HCT116 (cell line): ENCODE measurements around the gene MYORG.

Source experiments
- CEBPB ChIP-seq: IDR thresholded peaks from 2 replicates; pipeline ENCODE4 v1.6.1; 2012; ENCODE audit warnings: low read depth
- EZH2 ChIP-seq: fragments of 200-600 bp; sonication (generic); IDR thresholded peaks from 2 replicates; pipeline ENCODE4 v1.6.1; 2017; ENCODE audit warnings: antibody characterized with exemption, mixed run types
- EZH2phosphoT487 ChIP-seq: fragments of 200-600 bp; IDR thresholded peaks from 2 replicates; pipeline ENCODE4 v1.6.1; 2018; ENCODE audit warnings: antibody characterized with exemption, borderline replicate concordance
- FOSL1 ChIP-seq: IDR thresholded peaks from 2 replicates; pipeline ENCODE4 v1.6.1; 2012; ENCODE audit warnings: low read depth
- POLR2A ChIP-seq: IDR thresholded peaks from 2 replicates; pipeline ENCODE4 v1.7.0; 2011; ENCODE audit warnings: borderline replicate concordance; ENCODE audit not compliant: insufficient read depth, insufficient read length; ENCODE audit errors: extremely low read depth
- POLR2AphosphoS5 ChIP-seq: IDR thresholded peaks from 2 replicates; pipeline ENCODE4 v1.6.1; 2011; ENCODE audit warnings: mild to moderate bottlenecking, low read depth, low read length, moderate library complexity
- SP1 ChIP-seq: IDR thresholded peaks from 2 replicates; pipeline ENCODE4 v1.6.1; 2012; ENCODE audit warnings: low read depth
- SRF ChIP-seq: IDR thresholded peaks from 2 replicates; pipeline ENCODE4 v1.6.1; 2012; ENCODE audit warnings: low read depth
- TCF7L2 ChIP-seq: IDR thresholded peaks from 2 replicates; pipeline ENCODE4 v1.7.0; 2011; ENCODE audit warnings: borderline replicate concordance, inconsistent platforms; ENCODE audit not compliant: insufficient read depth, insufficient read length; ENCODE audit errors: extremely low read depth
- YY1 ChIP-seq: IDR thresholded peaks from 2 replicates; pipeline ENCODE4 v1.6.1; 2011; ENCODE audit warnings: low read length, low read depth, moderate library complexity, mild to moderate bottlenecking; ENCODE audit not compliant: insufficient replicate concordance; ENCODE audit errors: extremely low read depth
- ZFX ChIP-seq: fragments of 450-650 bp; IDR thresholded peaks from 2 replicates; pipeline ENCODE4 v1.6.1; 2017
- TF ChIP-seq, protein P1 (sequence below), 3 experiments: fragments of 200-600 bp in 1 of 3; sonication (generic) in 1 of 3; IDR thresholded peaks in 2 of 3; conservative IDR thresholded peaks in 1 of 3; 2 replicates each; pipeline ENCODE4 v1.5.1; 2012 to 2017; ENCODE audit warnings: low read depth in 2 of 3, low read length in 2 of 3, antibody characterized with exemption in 1 of 3, borderline replicate concordance in 1 of 3, control low read depth in 1 of 3, mild to moderate bottlenecking in 1 of 3, mixed read lengths in 1 of 3, mixed run types in 1 of 3, moderate library complexity in 1 of 3; ENCODE audit not compliant: insufficient read depth in 1 of 3
- TF ChIP-seq, protein P2 (sequence below): IDR thresholded peaks from 2 replicates; pipeline ENCODE4 v1.6.1; 2012
- TF ChIP-seq, protein P3 (sequence below): IDR thresholded peaks from 2 replicates; pipeline ENCODE4 v1.6.1; 2011; ENCODE audit warnings: mild to moderate bottlenecking, low read length, moderate library complexity; ENCODE audit not compliant: insufficient replicate concordance; ENCODE audit errors: extremely low read depth

DNA sequence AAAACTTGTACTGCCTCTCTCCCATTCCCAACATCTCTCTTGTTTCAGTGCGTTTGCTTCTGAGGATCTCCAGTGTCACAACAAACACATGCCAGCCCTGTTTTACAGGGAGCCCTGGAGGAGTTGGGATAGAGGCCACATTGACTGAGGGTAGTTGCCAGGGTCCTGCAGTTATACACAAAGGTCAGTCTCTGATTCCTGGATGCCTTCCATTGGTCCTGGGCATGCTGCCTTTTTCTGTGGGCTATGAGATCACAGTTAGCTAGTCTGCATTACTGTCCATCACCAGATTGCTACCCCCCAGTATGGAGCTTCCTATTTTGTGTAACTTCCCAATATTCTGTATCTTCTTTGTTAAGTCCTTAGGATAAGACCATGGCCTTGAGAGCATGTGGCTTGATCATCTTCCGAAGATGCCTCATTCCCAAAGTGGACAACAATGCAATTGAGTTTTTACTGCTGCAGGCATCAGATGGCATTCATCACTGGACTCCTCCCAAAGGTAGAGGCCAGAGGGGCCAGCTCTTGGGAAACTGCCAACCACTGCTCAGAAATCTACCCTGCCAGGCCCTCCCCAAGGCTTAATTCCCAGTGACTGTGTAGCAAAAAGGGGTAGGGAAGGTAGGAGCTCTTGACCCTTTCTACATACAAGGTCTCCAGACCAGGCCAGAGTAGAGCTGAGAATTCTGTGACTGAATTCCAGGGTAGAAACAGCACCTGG is 37.9 kb downstream of the MYORG start:
- TF ChIP-seq, protein P1, sequence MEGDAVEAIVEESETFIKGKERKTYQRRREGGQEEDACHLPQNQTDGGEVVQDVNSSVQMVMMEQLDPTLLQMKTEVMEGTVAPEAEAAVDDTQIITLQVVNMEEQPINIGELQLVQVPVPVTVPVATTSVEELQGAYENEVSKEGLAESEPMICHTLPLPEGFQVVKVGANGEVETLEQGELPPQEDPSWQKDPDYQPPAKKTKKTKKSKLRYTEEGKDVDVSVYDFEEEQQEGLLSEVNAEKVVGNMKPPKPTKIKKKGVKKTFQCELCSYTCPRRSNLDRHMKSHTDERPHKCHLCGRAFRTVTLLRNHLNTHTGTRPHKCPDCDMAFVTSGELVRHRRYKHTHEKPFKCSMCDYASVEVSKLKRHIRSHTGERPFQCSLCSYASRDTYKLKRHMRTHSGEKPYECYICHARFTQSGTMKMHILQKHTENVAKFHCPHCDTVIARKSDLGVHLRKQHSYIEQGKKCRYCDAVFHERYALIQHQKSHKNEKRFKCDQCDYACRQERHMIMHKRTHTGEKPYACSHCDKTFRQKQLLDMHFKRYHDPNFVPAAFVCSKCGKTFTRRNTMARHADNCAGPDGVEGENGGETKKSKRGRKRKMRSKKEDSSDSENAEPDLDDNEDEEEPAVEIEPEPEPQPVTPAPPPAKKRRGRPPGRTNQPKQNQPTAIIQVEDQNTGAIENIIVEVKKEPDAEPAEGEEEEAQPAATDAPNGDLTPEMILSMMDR (IDR thresholded peaks at IDR 0.05 in 2 of 3, conservative IDR thresholded peaks at IDR 0.05 in 1 of 3; ENCODE audit: borderline replicate concordance in 1 of 3, insufficient read depth in 1 of 3, low read depth in 2 of 3, low read length in 2 of 3) = no peak
- TF ChIP-seq, protein P2, sequence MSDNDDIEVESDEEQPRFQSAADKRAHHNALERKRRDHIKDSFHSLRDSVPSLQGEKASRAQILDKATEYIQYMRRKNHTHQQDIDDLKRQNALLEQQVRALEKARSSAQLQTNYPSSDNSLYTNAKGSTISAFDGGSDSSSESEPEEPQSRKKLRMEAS = no peak
- TF ChIP-seq POLR2A (no peak), POLR2AphosphoS5 (no peak), SRF (no peak), TCF7L2 (no peak), EZH2phosphoT487 (no peak), YY1 (no peak), CEBPB (no peak), FOSL1 (no peak), ZFX (no peak), EZH2 (no peak), SP1 (no peak)
- TF ChIP-seq, protein P3, sequence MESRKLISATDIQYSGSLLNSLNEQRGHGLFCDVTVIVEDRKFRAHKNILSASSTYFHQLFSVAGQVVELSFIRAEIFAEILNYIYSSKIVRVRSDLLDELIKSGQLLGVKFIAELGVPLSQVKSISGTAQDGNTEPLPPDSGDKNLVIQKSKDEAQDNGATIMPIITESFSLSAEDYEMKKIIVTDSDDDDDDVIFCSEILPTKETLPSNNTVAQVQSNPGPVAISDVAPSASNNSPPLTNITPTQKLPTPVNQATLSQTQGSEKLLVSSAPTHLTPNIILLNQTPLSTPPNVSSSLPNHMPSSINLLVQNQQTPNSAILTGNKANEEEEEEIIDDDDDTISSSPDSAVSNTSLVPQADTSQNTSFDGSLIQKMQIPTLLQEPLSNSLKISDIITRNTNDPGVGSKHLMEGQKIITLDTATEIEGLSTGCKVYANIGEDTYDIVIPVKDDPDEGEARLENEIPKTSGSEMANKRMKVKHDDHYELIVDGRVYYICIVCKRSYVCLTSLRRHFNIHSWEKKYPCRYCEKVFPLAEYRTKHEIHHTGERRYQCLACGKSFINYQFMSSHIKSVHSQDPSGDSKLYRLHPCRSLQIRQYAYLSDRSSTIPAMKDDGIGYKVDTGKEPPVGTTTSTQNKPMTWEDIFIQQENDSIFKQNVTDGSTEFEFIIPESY = no peak
